ENCODE measurements around the gene TRUB2. TPM values are rescaled to one million over a fixed set of nuclear protein-coding genes. Genes with fewer than 3 reads are reported as not detected.

The TRUB2 gene
- total RNA-seq, 1 donor from 2014 or later = 29.2 TPM

GRCh38 chr9:128369024-128369706 lies 46.9 kb upstream of the TRUB2 start:
- Mint-ChIP-seq H3K4me1 (ENCODE audit: low read depth) (peaks cover 24% of the 10 kb centered on the region), H3K36me3 (ENCODE audit: insufficient read depth) (no peaks in the 10 kb centered on the region), H3K27me3 (no peaks in the 10 kb centered on the region), H3K4me3 (ENCODE audit: low read depth) (no peak overlapping the region), H3K27ac (no peak overlapping the region), H3K9me3 (ENCODE audit: low read depth) (no peaks in the 10 kb centered on the region)
- no peak for TF ChIP-seq CTCF (IDR thresholded peaks at IDR 0.05; ENCODE audit: unreplicated experiment)
- DNase-seq (ENCODE audit: low spot score, unreplicated experiment) = no peak

DNA sequence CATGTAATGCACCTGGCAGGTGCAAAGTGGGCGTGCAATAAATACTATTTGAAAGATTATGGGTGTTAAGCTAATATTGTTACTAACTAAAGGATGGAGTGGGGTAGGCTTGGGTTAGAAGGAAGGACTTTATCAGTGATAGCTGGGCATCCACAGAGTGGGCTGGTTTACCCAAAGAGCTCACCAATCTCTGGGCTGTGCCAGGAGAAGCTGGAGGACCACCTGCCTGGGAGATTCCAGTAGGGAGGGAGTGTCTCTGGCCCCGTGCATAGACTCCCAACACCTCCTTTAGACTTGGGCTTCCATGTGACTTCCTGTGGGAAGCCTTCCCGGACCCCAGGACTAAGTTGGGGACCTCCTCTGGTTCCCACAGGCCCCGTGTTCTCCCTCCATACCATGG lies 43.3 kb upstream of the TRUB2 start:
- Mint-ChIP-seq H3K36me3 (ENCODE audit: insufficient read depth) (no peaks in the 10 kb centered on the region), H3K27me3 (no peaks in the 10 kb centered on the region), H3K4me3 (ENCODE audit: low read depth) (peak overlapping the region; percentile 34), H3K27ac (peak overlapping the region; percentile 94), H3K4me1 (ENCODE audit: low read depth) (peaks cover 9% of the 10 kb centered on the region), H3K9me3 (ENCODE audit: low read depth) (no peaks in the 10 kb centered on the region)
- DNase-seq (ENCODE audit: low spot score, unreplicated experiment) = no peak
- TF ChIP-seq CTCF (IDR thresholded peaks at IDR 0.05; ENCODE audit: unreplicated experiment) = no peak

DNA sequence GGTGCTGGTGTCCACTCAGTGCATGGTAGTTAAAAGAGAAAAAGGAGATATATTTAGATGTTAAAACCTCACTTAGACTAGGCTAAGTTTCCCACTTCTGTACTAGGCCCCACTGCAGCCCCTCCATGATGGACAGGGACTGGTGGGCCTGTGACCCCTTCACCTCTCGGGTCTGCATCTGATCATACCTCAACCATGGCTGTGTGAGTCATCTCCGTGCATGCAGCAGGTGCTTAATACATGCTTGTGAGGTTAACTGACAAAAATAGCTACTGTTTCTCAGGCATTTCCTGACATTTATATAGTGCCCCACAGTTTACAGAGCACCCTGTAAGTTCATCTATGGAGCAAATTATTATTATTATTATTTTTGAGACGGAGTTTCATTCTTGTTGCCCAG lies 40.5 kb upstream of the TRUB2 start:
- H3K4me3 Mint-ChIP-seq (ENCODE audit: low read depth) = no peak overlapping the region
- peaks cover 4% of the 10 kb centered on the region for H3K4me1 Mint-ChIP-seq (ENCODE audit: low read depth)
- no peak for DNase-seq (ENCODE audit: low spot score, unreplicated experiment)
- H3K27me3 Mint-ChIP-seq = no peaks in the 10 kb centered on the region
- no peaks in the 10 kb centered on the region for H3K9me3 Mint-ChIP-seq (ENCODE audit: low read depth)
- H3K27ac Mint-ChIP-seq = no peak overlapping the region
- TF ChIP-seq CTCF (IDR thresholded peaks at IDR 0.05; ENCODE audit: unreplicated experiment) = no peak
- no peaks in the 10 kb centered on the region for H3K36me3 Mint-ChIP-seq (ENCODE audit: insufficient read depth)

GRCh38 chr9:128361986-128362646 lies 39.9 kb upstream of the TRUB2 start:
- H3K4me1 Mint-ChIP-seq (ENCODE audit: low read depth) = peaks cover 4% of the 10 kb centered on the region
- H3K4me3 Mint-ChIP-seq (ENCODE audit: low read depth) = peak overlapping the region; percentile 67
- peak; percentile 84 for TF ChIP-seq CTCF (IDR thresholded peaks at IDR 0.05; ENCODE audit: unreplicated experiment)
- DNase-seq (ENCODE audit: low spot score, unreplicated experiment) = peak; percentile 58
- no peaks in the 10 kb centered on the region for H3K27me3 Mint-ChIP-seq
- no peak overlapping the region for H3K27ac Mint-ChIP-seq
- no peaks in the 10 kb centered on the region for H3K36me3 Mint-ChIP-seq (ENCODE audit: insufficient read depth)
- H3K9me3 Mint-ChIP-seq (ENCODE audit: low read depth) = no peaks in the 10 kb centered on the region

- H3K4me3 Mint-ChIP-seq (ENCODE audit: low read depth) = no peak overlapping the region
- peaks cover 4% of the 10 kb centered on the region for H3K4me1 Mint-ChIP-seq (ENCODE audit: low read depth)
- H3K27me3 Mint-ChIP-seq = no peaks in the 10 kb centered on the region
- H3K36me3 Mint-ChIP-seq (ENCODE audit: insufficient read depth) = no peaks in the 10 kb centered on the region
- no peak for TF ChIP-seq CTCF (IDR thresholded peaks at IDR 0.05; ENCODE audit: unreplicated experiment)
- no peak for DNase-seq (ENCODE audit: low spot score, unreplicated experiment)
- peak overlapping the region; percentile 77 for H3K27ac Mint-ChIP-seq
- no peaks in the 10 kb centered on the region for H3K9me3 Mint-ChIP-seq (ENCODE audit: low read depth)
Measured at GRCh38 chr9:128361296-128361985, 39.2 kb upstream of the TRUB2 start.

Measured in progenitor cell of endocrine pancreas (in vitro differentiated cells).